GOT3 (cell line): Measurements from ENCODE around the gene SLC1A2.

Experiments used
- DNase-seq: peaks from one replicate; lab custom pipeline; 2025; ENCODE audit warnings: mixed read lengths; lab: John Stamatoyannopoulos, UW

Gene SLC1A2

GRCh38 chr11:35302398-35302797 lies 117.0 kb downstream of the SLC1A2 start:
- DNase-seq: no peak

- no peak for DNase-seq
These were observed 121.0 kb downstream of the SLC1A2 start for GRCh38 chr11:35298369-35298768.

GRCh38 chr11:35295751-35296150 lies 123.6 kb downstream of the SLC1A2 start:
- no peak for DNase-seq

GRCh38 chr11:35293699-35294098 lies 125.7 kb downstream of the SLC1A2 start:
- DNase-seq: no peak

- no peak for DNase-seq
These were observed 126.3 kb downstream of the SLC1A2 start for GRCh38 chr11:35293035-35293434.

GRCh38 chr11:35292279-35292678 lies 127.1 kb downstream of the SLC1A2 start:
- no peak for DNase-seq

- no peak for DNase-seq
These were observed 128.5 kb downstream of the SLC1A2 start for GRCh38 chr11:35290876-35291275.

- no peak for DNase-seq
These were observed 129.5 kb downstream of the SLC1A2 start for GRCh38 chr11:35289821-35290220.

GRCh38 chr11:35288817-35289541 lies 130.4 kb downstream of the SLC1A2 start:
- no peak for DNase-seq

- no peak for DNase-seq
These were observed 131.0 kb downstream of the SLC1A2 start for GRCh38 chr11:35288309-35288708.

GRCh38 chr11:35287344-35287890 lies 131.9 kb downstream of the SLC1A2 start:
- DNase-seq: no peak

- no peak for DNase-seq
These were observed 133.2 kb downstream of the SLC1A2 start for GRCh38 chr11:35286126-35286525.

GRCh38 chr11:35285471-35285870 lies 133.9 kb downstream of the SLC1A2 start:
- no peak for DNase-seq

- DNase-seq: no peak
These were observed 137.0 kb downstream of the SLC1A2 start for GRCh38 chr11:35282221-35282882.

- DNase-seq: no peak
These were observed 138.1 kb downstream of the SLC1A2 start for GRCh38 chr11:35281169-35281688.

GRCh38 chr11:35280727-35281126 lies 138.6 kb downstream of the SLC1A2 start:
- DNase-seq: no peak

- DNase-seq: no peak
These were observed 141.5 kb downstream of the SLC1A2 start for GRCh38 chr11:35277827-35278226.

- DNase-seq: no peak
These were observed 142.8 kb downstream of the SLC1A2 start for GRCh38 chr11:35276396-35277145.

- DNase-seq: no peak
These were observed 143.6 kb downstream of the SLC1A2 start for GRCh38 chr11:35275786-35276170.

GRCh38 chr11:35274909-35275785 lies 144.2 kb downstream of the SLC1A2 start:
- peak; percentile 24 for DNase-seq

GRCh38 chr11:35272391-35272902 lies 146.9 kb downstream of the SLC1A2 start:
- no peak for DNase-seq
